Memory B cell (primary cell): ENCODE results near the gene MARCHF6.

Experiments used
- ATAC-seq: fragments of 150-1000 bp; cut with Tn5 transposase; 2 replicates; pipeline ENCODE4 v1.10.0; 2021; ENCODE audit warnings: low read depth, mild to moderate bottlenecking, moderate library complexity
- DNase-seq, 2 donors: peaks; one replicate each; pipeline ENCODE4 v3.0.0; 2022; ENCODE audit warnings: low spot score in 2 of 2
- H3K27ac Mint-ChIP-seq: one replicate; pipeline ENCODE4 v1.8.0; 2022; ENCODE audit warnings: mild to moderate bottlenecking, moderate library complexity, mixed read lengths
- H3K27me3 Mint-ChIP-seq: one replicate; pipeline ENCODE4 v1.8.0; 2022; ENCODE audit warnings: mixed read lengths
- H3K36me3 Mint-ChIP-seq: one replicate; pipeline ENCODE4 v1.8.0; 2022; ENCODE audit warnings: mild to moderate bottlenecking, mixed read lengths
- H3K4me1 Mint-ChIP-seq: one replicate; pipeline ENCODE4 v1.8.0; 2022; ENCODE audit warnings: mixed read lengths
- H3K4me3 Mint-ChIP-seq: one replicate; pipeline ENCODE4 v1.8.0; 2022; ENCODE audit warnings: mild to moderate bottlenecking, moderate library complexity, mixed read lengths
- H3K9me3 Mint-ChIP-seq: one replicate; pipeline ENCODE4 v1.8.0; 2022; ENCODE audit warnings: mixed read lengths

Gene MARCHF6

GRCh38 chr5:10315824-10316509, 37.5 kb upstream of the MARCHF6 start:
- no peak overlapping the region for H3K4me3 Mint-ChIP-seq
- H3K9me3 Mint-ChIP-seq = no peaks in the 10 kb centered on the region
- no peak overlapping the region for H3K27ac Mint-ChIP-seq

GRCh38 chr5:10317825-10318682, 35.4 kb upstream of the MARCHF6 start:
- H3K27ac Mint-ChIP-seq = no peak overlapping the region
- no peaks in the 10 kb centered on the region for H3K9me3 Mint-ChIP-seq
- H3K36me3 Mint-ChIP-seq = no peaks in the 10 kb centered on the region
- H3K27me3 Mint-ChIP-seq = peaks cover 2% of the 10 kb centered on the region
- no peaks in the 10 kb centered on the region for H3K4me1 Mint-ChIP-seq
- DNase-seq = no peak
- no peak for ATAC-seq
- no peak overlapping the region for H3K4me3 Mint-ChIP-seq

More at GRCh38 chr5:10315824-10316509, 37.5 kb upstream of the MARCHF6 start:
- Mint-ChIP-seq H3K27me3 (peaks cover 5% of the 10 kb centered on the region), H3K4me1 (no peaks in the 10 kb centered on the region), H3K36me3 (no peaks in the 10 kb centered on the region)
- ATAC-seq (no peak), DNase-seq (no peak)

GRCh38 chr5:10319202-10319851, 34.2 kb upstream of the MARCHF6 start:
- DNase-seq (no peak), ATAC-seq (no peak)
- no peak overlapping the region for H3K27ac Mint-ChIP-seq
- peaks cover 2% of the 10 kb centered on the region for H3K27me3 Mint-ChIP-seq
- no peaks in the 10 kb centered on the region for H3K36me3 Mint-ChIP-seq
- H3K4me3 Mint-ChIP-seq = no peak overlapping the region
- no peaks in the 10 kb centered on the region for H3K4me1 Mint-ChIP-seq
- no peaks in the 10 kb centered on the region for H3K9me3 Mint-ChIP-seq

- H3K36me3 Mint-ChIP-seq = no peaks in the 10 kb centered on the region
- no peak overlapping the region for H3K27ac Mint-ChIP-seq
- H3K4me1 Mint-ChIP-seq = no peaks in the 10 kb centered on the region
- no peak overlapping the region for H3K4me3 Mint-ChIP-seq
- no peaks in the 10 kb centered on the region for H3K9me3 Mint-ChIP-seq
- ATAC-seq (no peak), DNase-seq (no peak)
- peaks cover 2% of the 10 kb centered on the region for H3K27me3 Mint-ChIP-seq
These were observed 32.7 kb upstream of the MARCHF6 start for GRCh38 chr5:10320793-10321192.

GRCh38 chr5:10321882-10322281, 31.6 kb upstream of the MARCHF6 start:
- Mint-ChIP-seq H3K27me3 (peaks cover 2% of the 10 kb centered on the region), H3K4me1 (no peaks in the 10 kb centered on the region)

GRCh38 chr5:10323588-10324488, 29.7 kb upstream of the MARCHF6 start:
- Mint-ChIP-seq H3K4me1 (no peaks in the 10 kb centered on the region), H3K9me3 (no peaks in the 10 kb centered on the region), H3K4me3 (no peak overlapping the region), H3K27ac (no peak overlapping the region), H3K27me3 (no peaks in the 10 kb centered on the region), H3K36me3 (no peaks in the 10 kb centered on the region)
- ATAC-seq = no peak
- no peak for DNase-seq

More at GRCh38 chr5:10321882-10322281, 31.6 kb upstream of the MARCHF6 start:
- DNase-seq (no peak), ATAC-seq (no peak)
- H3K9me3 Mint-ChIP-seq = no peaks in the 10 kb centered on the region
- H3K36me3 Mint-ChIP-seq = no peaks in the 10 kb centered on the region
- H3K4me3 Mint-ChIP-seq = no peak overlapping the region
- no peak overlapping the region for H3K27ac Mint-ChIP-seq

- no peaks in the 10 kb centered on the region for H3K9me3 Mint-ChIP-seq
- ATAC-seq = no peak
- H3K4me1 Mint-ChIP-seq = no peaks in the 10 kb centered on the region
- H3K27ac Mint-ChIP-seq = no peak overlapping the region
- H3K4me3 Mint-ChIP-seq = no peak overlapping the region
- no peaks in the 10 kb centered on the region for H3K36me3 Mint-ChIP-seq
- H3K27me3 Mint-ChIP-seq = no peaks in the 10 kb centered on the region
- DNase-seq = no peak
These were observed 28.8 kb upstream of the MARCHF6 start for GRCh38 chr5:10324518-10325370.

GRCh38 chr5:10328323-10328722, 25.2 kb upstream of the MARCHF6 start:
- ATAC-seq (no peak), DNase-seq (no peak)
- no peak overlapping the region for H3K27ac Mint-ChIP-seq
- H3K27me3 Mint-ChIP-seq = peaks cover 12% of the 10 kb centered on the region
- H3K9me3 Mint-ChIP-seq = no peaks in the 10 kb centered on the region
- no peak overlapping the region for H3K4me3 Mint-ChIP-seq
- peaks cover 2% of the 10 kb centered on the region for H3K4me1 Mint-ChIP-seq
- H3K36me3 Mint-ChIP-seq = no peaks in the 10 kb centered on the region

GRCh38 chr5:10329446-10329819, 24.1 kb upstream of the MARCHF6 start:
- Mint-ChIP-seq H3K4me1 (peaks cover 6% of the 10 kb centered on the region), H3K9me3 (no peaks in the 10 kb centered on the region), H3K4me3 (no peak overlapping the region), H3K36me3 (no peaks in the 10 kb centered on the region), H3K27me3 (peaks cover 16% of the 10 kb centered on the region), H3K27ac (no peak overlapping the region)
- no peak for DNase-seq
- ATAC-seq = no peak

GRCh38 chr5:10329820-10330481, 23.5 kb upstream of the MARCHF6 start:
- no peaks in the 10 kb centered on the region for H3K36me3 Mint-ChIP-seq
- no peak overlapping the region for H3K27ac Mint-ChIP-seq
- no peak for ATAC-seq
- no peak overlapping the region for H3K4me3 Mint-ChIP-seq
- DNase-seq = no peak
- H3K4me1 Mint-ChIP-seq = peaks cover 12% of the 10 kb centered on the region
- peaks cover 21% of the 10 kb centered on the region for H3K27me3 Mint-ChIP-seq
- H3K9me3 Mint-ChIP-seq = no peaks in the 10 kb centered on the region

GRCh38 chr5:10330511-10331230, 22.8 kb upstream of the MARCHF6 start:
- ATAC-seq = no peak
- no peaks in the 10 kb centered on the region for H3K9me3 Mint-ChIP-seq
- DNase-seq = no peak
- H3K4me1 Mint-ChIP-seq = peaks cover 12% of the 10 kb centered on the region
- H3K4me3 Mint-ChIP-seq = no peak overlapping the region
- H3K27ac Mint-ChIP-seq = no peak overlapping the region
- peaks cover 21% of the 10 kb centered on the region for H3K27me3 Mint-ChIP-seq
- no peaks in the 10 kb centered on the region for H3K36me3 Mint-ChIP-seq

- H3K27ac Mint-ChIP-seq = no peak overlapping the region
- peaks cover 12% of the 10 kb centered on the region for H3K4me1 Mint-ChIP-seq
- no peaks in the 10 kb centered on the region for H3K9me3 Mint-ChIP-seq
- H3K36me3 Mint-ChIP-seq = no peaks in the 10 kb centered on the region
- ATAC-seq (no peak), DNase-seq (no peak)
- H3K4me3 Mint-ChIP-seq = no peak overlapping the region
- peaks cover 21% of the 10 kb centered on the region for H3K27me3 Mint-ChIP-seq
These were observed 22.1 kb upstream of the MARCHF6 start for GRCh38 chr5:10331341-10331796.
